Panc1 (cell line): ENCODE results near the gene EIF4G3.

Experiments
- POLR2AphosphoS5 ChIP-seq: IDR thresholded peaks from 2 replicates; pipeline ENCODE4 v1.6.1; 2012; ENCODE audit warnings: mild to moderate bottlenecking, low read depth, low read length, moderate library complexity
- REST ChIP-seq, 2 experiments: IDR thresholded peaks; 2 replicates each; pipeline ENCODE4 v1.6.1; 2011 to 2012; ENCODE audit warnings: low read depth in 2 of 2, control low read depth in 1 of 2, low read length in 1 of 2, mild to moderate bottlenecking in 1 of 2, moderate library complexity in 1 of 2; ENCODE audit not compliant: insufficient read depth in 1 of 2
- SIN3A ChIP-seq: IDR thresholded peaks from 2 replicates; pipeline ENCODE4 v1.6.1; 2012; ENCODE audit warnings: low read depth, mild to moderate bottlenecking, low read length, moderate library complexity, borderline replicate concordance; ENCODE audit not compliant: insufficient read depth
- TCF7L2 ChIP-seq: IDR thresholded peaks from 2 replicates; pipeline ENCODE4 v1.6.1; 2011; ENCODE audit warnings: mild to moderate bottlenecking, low read depth, low read length, inconsistent platforms
- TF ChIP-seq, protein P1 (sequence below): fragments of 450-650 bp; IDR thresholded peaks from 2 replicates; pipeline ENCODE4 v1.5.1; 2017; ENCODE audit warnings: mild to moderate bottlenecking

DNA sequence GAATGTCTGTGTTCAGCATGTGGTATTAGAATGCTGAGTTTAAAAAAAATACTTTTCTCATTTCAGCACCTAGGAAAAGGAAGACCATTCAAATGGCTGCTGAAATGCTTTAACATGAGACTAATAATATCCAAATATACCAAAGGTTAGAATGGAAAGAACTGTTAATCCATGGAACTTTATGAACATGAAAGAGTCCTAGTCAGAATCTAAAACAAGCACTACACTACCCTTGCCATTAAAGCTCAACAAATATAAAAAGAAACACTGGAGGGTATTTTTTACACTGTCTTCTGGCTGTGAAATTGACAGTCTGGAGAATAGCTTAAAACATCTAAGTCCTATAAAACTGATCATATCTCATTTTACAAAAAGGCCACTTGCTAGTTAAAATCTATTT is 276.6 kb downstream of the EIF4G3 start:
- TF ChIP-seq, protein P1, sequence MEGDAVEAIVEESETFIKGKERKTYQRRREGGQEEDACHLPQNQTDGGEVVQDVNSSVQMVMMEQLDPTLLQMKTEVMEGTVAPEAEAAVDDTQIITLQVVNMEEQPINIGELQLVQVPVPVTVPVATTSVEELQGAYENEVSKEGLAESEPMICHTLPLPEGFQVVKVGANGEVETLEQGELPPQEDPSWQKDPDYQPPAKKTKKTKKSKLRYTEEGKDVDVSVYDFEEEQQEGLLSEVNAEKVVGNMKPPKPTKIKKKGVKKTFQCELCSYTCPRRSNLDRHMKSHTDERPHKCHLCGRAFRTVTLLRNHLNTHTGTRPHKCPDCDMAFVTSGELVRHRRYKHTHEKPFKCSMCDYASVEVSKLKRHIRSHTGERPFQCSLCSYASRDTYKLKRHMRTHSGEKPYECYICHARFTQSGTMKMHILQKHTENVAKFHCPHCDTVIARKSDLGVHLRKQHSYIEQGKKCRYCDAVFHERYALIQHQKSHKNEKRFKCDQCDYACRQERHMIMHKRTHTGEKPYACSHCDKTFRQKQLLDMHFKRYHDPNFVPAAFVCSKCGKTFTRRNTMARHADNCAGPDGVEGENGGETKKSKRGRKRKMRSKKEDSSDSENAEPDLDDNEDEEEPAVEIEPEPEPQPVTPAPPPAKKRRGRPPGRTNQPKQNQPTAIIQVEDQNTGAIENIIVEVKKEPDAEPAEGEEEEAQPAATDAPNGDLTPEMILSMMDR: no peak
- TF ChIP-seq REST (IDR thresholded peaks at IDR 0.05; ENCODE audit: insufficient read depth in 1 of 2, low read depth in 2 of 2, low read length in 1 of 2) (no peak), POLR2AphosphoS5 (no peak), TCF7L2 (no peak), SIN3A (no peak)
